Measurements from ENCODE around the gene IQSEC3.
"Not testable (repeated sequence)": the region's sequence is repeated elsewhere in the genome, so short reads cannot be mapped to it uniquely, and the experiment has no call there.

The IQSEC3 gene

GRCh38 chr12:44352-44751 is 22.2 kb upstream of the IQSEC3 start:
- in situ Hi-C loops (cut with MboI; ENCODE audit: low pct_unique_long_range_greater_than_20kb, low sequenced_read_pairs, unreplicated experiment); DNase-seq (ENCODE audit: low spot score): not testable (repeated sequence)

DNA sequence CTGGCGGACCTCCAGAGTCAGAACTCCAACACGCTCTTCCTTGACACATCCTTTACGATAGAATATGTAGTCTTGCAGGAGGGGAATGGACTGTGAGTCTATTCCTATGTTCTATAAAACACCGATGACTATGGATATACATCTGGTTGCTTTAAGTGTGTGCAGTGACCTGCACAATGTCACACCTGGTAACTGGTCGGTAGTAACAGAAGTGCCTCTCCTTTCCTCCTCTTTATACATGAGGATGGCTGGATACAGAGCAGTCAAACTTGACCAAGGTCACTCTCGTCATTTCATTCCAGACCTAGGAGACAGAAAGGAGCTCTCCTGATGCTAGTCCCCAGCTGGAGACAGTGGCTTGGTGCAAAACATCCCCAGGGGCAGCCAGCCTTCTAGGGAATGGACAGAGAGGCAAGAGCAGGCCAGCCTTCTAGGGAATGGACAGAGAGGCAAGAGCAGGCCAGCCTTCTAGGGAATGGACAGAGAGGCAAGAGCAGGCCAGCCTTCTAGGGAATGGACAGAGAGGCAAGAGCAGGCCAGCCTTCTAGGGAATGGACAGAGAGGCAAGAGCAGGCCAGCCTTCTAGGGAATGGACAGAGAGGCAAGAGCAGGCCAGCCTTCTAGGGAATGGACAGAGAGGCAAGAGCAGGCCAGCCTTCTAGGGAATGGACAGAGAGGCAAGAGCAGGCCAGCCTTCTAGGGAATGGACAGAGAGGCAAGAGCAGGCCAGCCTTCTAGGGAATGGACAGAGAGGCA is 21.2 kb upstream of the IQSEC3 start:
- in situ Hi-C loops (cut with MboI; ENCODE audit: low pct_unique_long_range_greater_than_20kb, low sequenced_read_pairs, unreplicated experiment); DNase-seq (ENCODE audit: low spot score): not testable (repeated sequence)

DNA sequence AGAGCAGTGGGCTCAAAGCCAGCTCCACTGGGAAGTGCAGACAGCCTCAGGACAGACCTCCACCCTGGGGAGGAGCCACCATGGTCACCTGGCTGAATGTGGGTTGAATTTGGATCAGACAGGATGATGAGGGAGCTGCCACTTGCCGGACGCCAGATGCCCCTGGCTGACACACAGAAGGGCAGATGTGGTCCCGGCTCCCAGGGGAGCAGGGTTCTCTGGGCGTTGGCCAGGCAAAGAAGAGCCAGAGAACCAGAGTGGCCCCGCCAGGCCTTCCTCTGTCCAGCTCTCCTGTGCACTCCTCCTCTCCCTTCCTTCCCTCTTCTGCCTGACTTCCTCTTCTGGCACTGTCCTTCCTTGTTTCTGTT is 20.6 kb upstream of the IQSEC3 start:
- in situ Hi-C loops (cut with MboI; ENCODE audit: low pct_unique_long_range_greater_than_20kb, low sequenced_read_pairs, unreplicated experiment); DNase-seq (ENCODE audit: low spot score): not testable (repeated sequence)

DNA sequence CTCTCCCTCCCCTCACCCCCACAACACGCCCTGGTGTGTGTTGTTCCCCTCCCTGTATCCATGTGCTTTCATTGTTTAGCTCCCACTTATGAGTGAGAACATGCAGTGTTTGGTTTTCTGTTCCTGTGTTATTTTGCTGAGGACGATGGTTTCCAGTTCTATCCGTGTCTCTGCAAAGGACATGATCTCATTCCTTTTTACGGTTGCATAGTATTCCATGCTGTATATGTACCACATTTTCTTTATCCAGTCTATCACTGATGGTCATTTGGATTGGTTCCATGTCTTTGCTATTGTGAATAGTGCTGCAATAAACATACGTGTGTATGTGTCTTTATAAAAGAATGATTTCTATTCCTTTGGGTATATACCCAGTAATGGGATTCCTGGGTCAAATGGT is 20.0 kb upstream of the IQSEC3 start:
- DNase-seq (ENCODE audit: low spot score); in situ Hi-C loops (cut with MboI; ENCODE audit: low pct_unique_long_range_greater_than_20kb, low sequenced_read_pairs, unreplicated experiment): not testable (repeated sequence)

DNA sequence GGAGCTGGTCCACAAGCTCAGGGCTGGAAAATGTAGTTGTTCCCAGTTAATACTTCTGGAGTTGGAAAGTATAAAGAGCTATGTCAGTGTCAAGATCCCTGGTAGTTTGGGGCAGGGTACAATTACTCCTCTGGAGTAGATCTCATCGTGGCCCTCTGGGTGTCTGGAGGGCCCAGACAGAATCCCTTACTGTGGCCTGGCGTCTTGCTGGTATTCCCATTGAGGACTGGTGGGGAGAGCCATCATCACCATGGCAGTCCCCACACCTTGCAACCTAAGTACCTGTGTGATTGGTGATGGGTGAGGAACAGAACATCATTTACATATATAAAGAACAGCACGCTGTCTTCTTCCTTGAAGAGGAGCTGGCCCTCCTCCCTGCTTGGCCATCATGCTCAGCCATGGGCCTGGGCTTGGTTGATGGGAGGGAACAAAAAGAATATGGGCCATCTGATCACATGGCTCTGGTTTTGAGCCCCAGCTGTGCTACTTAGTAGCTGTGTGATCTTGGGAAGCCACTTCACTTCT is 18.8 kb upstream of the IQSEC3 start:
- in situ Hi-C loops (cut with MboI; ENCODE audit: low pct_unique_long_range_greater_than_20kb, low sequenced_read_pairs, unreplicated experiment); DNase-seq (ENCODE audit: low spot score): not testable (repeated sequence)

DNA sequence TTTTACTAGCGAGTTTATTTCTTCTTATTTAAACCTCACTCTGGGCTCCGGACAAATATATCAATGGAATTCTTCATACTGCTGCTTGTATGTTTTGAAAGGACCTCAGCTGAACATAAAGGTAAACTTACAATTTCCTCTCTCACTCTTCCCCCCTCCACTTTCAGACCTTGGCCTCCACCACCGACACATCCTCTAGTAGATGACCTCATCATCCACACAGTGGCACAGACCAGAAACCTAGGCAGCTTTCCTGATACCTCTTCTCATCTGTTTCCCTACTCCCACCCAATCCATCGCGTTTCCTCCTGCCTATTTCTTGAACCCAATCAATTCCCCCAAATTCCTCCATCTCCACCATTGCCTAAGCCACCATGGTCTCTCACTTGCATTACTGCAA is 17.4 kb upstream of the IQSEC3 start:
- in situ Hi-C loops (cut with MboI; ENCODE audit: low pct_unique_long_range_greater_than_20kb, low sequenced_read_pairs, unreplicated experiment); DNase-seq (ENCODE audit: low spot score): not testable (repeated sequence)

DNA sequence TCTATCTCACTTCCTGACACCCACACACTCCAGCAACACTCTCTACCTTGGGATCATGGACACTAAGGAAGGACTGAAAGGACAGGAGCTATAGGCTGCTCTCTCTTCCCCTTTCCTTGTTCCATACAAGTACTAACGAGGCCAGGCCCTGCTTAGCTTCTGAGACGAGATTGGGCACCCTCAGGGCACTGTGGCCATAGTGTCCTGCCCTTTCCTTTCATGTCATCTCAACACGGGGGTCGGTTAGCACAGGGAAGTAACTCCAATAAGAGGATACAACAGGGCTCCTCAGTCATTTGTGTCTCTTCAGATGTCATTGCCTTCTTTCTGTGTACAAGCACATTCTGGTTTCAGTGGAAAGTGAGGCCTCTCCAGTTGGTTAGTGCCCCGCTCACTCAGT is 15.5 kb upstream of the IQSEC3 start:
- DNase-seq (ENCODE audit: low spot score); in situ Hi-C loops (cut with MboI; ENCODE audit: low pct_unique_long_range_greater_than_20kb, low sequenced_read_pairs, unreplicated experiment): not testable (repeated sequence)

- DNase-seq (ENCODE audit: low spot score); in situ Hi-C loops (cut with MboI; ENCODE audit: low pct_unique_long_range_greater_than_20kb, low sequenced_read_pairs, unreplicated experiment): not testable (repeated sequence)
Observed at GRCh38 chr12:51962-52361, 14.6 kb upstream of the IQSEC3 start.

DNA sequence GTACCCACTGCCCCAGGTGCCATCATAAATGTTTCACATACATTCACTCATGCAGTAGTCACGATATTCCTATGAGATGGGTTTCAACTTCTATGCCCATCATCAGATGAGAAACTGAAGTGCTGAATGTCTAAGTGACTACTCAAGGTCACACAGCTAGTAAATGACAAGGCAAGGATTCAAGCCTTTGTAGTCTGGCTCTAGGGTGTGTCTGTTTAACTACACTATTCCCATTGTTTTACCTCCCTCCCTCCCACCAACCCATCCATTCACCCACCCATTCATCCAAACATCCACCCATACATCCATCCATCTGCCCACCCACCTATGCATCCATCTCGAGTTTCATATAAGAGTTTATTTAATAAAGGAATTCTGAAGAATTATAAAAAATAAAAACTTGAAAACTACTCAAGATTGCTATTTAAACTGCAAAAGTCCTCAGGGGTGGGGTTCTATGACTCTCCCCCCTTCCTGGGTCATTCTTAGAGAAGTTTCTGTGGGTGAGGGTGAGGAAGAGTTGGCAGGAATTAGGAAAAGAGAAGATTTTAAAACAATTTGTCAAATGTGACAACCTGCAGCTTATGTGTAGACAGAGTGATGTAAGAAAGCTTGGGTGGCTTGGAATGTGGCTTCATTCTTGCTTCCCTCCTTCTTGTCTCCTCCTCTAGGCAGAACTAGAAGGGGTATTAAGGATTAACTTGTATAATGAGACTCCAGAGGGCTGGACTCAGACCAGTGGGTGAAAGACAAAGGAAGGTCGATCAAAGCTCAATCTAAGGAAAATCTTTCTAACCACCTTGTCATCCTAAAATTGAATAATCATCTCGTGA is 13.4 kb upstream of the IQSEC3 start:
- in situ Hi-C loops (cut with MboI; ENCODE audit: low pct_unique_long_range_greater_than_20kb, low sequenced_read_pairs, unreplicated experiment); DNase-seq (ENCODE audit: low spot score): not testable (repeated sequence)

DNA sequence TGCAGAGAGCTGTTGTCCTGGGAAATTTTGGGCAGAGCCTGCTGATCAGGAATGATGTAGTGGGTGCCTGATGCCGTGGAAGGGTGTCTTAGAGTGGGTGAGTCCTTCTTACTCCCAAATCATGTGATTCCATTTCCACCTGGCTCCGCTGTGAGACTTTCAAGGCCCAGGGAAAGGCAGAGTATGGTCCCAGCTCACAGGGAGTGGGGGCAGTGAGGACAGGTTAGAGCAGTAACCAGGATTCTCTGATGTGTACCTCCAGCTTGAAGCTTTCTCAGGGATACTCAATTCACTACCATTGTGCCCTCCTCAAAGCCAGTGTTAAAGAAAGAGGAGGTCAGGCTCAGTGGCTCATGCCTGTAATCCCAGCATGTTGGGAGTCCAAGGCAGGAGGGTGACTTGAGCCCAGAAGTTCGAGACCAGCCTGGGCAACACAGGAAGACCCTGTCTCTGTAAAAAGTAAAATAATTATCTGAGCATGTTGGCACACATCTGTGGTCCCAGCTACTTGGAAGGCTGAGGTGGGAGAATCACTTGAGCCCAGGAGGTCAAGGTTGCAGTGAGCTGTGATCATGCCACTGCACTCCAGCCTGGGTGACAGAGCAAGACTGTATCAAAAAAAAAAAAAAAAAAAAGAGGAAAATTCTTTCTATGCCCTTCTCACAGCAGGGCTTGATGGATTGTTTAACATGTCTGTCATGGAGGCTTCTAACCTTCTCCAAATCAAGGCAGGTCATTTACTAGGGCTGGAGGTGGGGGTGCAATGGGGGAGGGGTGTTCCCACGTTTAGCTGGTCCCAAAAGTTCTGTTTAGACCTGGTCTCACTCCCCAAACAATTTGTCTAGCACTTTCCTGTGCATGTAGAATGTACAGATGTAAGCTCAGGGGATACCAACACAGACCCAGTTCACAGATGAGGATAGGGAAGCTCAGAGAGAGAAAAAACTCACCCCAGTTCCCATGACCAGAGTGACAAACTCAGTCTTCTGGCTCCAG is 12.5 kb upstream of the IQSEC3 start:
- in situ Hi-C loops (cut with MboI; ENCODE audit: low pct_unique_long_range_greater_than_20kb, low sequenced_read_pairs, unreplicated experiment) = no loop called here
- DNase-seq (ENCODE audit: low spot score) = no peak
- TF ChIP-seq CTCF (IDR thresholded peaks at IDR 0.05; ENCODE audit: extremely low read depth, insufficient read depth, missing control alignments) = no peak

- no peak for TF ChIP-seq CTCF (IDR thresholded peaks at IDR 0.05; ENCODE audit: extremely low read depth, insufficient read depth, missing control alignments)
- no peak for DNase-seq (ENCODE audit: low spot score)
- in situ Hi-C loops (cut with MboI; ENCODE audit: low pct_unique_long_range_greater_than_20kb, low sequenced_read_pairs, unreplicated experiment) = no loop called here
Observed at GRCh38 chr12:54750-55535, 11.6 kb upstream of the IQSEC3 start.

Measured in GM13977 (cell line).